GM12865 (cell line): Measurements from ENCODE around the gene ADGRD1.

Source experiments
- DNase-seq: peaks from one replicate; pipeline ENCODE4 v3.0.0; 2010; ENCODE audit warnings: low read depth
- H3K4me3 ChIP-seq: 2 replicates; pipeline ENCODE4 v1.5.1; 2011; ENCODE audit warnings: mild to moderate bottlenecking, low read depth, low read length, control low read depth
- TF ChIP-seq, protein P1 (sequence below): IDR thresholded peaks from 2 replicates; pipeline ENCODE4 v1.5.1; 2011; ENCODE audit warnings: low read length, control low read depth, low read depth, inconsistent platforms; ENCODE audit not compliant: insufficient read depth; ENCODE audit errors: missing control alignments

Gene ADGRD1

GRCh38 chr12:131167334-131167733, 213.6 kb downstream of the ADGRD1 start:
- TF ChIP-seq, protein P1, sequence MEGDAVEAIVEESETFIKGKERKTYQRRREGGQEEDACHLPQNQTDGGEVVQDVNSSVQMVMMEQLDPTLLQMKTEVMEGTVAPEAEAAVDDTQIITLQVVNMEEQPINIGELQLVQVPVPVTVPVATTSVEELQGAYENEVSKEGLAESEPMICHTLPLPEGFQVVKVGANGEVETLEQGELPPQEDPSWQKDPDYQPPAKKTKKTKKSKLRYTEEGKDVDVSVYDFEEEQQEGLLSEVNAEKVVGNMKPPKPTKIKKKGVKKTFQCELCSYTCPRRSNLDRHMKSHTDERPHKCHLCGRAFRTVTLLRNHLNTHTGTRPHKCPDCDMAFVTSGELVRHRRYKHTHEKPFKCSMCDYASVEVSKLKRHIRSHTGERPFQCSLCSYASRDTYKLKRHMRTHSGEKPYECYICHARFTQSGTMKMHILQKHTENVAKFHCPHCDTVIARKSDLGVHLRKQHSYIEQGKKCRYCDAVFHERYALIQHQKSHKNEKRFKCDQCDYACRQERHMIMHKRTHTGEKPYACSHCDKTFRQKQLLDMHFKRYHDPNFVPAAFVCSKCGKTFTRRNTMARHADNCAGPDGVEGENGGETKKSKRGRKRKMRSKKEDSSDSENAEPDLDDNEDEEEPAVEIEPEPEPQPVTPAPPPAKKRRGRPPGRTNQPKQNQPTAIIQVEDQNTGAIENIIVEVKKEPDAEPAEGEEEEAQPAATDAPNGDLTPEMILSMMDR: no peak
- no peak for DNase-seq
- H3K4me3 ChIP-seq: no peak overlapping the region

GRCh38 chr12:131171029-131171428, 217.3 kb downstream of the ADGRD1 start:
- H3K4me3 ChIP-seq: no peak overlapping the region
- TF ChIP-seq, protein P1: no peak
- DNase-seq: no peak

GRCh38 chr12:131174901-131175300, 221.2 kb downstream of the ADGRD1 start:
- TF ChIP-seq, protein P1: no peak
- DNase-seq: no peak
- no peak overlapping the region for H3K4me3 ChIP-seq

- TF ChIP-seq, protein P1: no peak
- no peak for DNase-seq
These were observed 222.6 kb downstream of the ADGRD1 start for GRCh38 chr12:131176266-131176665.

GRCh38 chr12:131176926-131177325, 223.2 kb downstream of the ADGRD1 start:
- TF ChIP-seq, protein P1: no peak
- no peak for DNase-seq

More at GRCh38 chr12:131176266-131176665, 222.6 kb downstream of the ADGRD1 start:
- H3K4me3 ChIP-seq: no peak overlapping the region

GRCh38 chr12:131177599-131177998, 223.9 kb downstream of the ADGRD1 start:
- TF ChIP-seq, protein P1: no peak
- no peak overlapping the region for H3K4me3 ChIP-seq
- no peak for DNase-seq

More at GRCh38 chr12:131176926-131177325, 223.2 kb downstream of the ADGRD1 start:
- H3K4me3 ChIP-seq: no peak overlapping the region

DNA sequence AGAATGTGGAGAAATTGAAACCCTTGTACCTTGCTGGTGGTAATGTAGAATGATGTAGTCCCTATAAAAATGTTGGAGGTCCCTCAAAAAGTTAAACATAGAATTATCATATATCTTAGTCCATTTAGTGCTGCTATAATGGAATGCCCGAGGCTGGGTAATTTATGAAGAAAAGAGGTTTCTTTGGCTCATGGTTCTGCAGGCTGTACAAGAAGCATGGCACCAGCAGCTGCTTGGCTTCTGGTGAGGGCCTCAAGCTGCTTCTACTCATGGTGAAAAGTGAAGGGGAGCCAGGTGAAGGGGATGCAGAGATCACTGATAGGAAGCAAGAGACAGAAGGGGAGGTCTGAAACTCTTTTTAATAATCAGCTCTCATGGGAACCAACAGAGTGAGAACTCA, 233.9 kb downstream of the ADGRD1 start:
- H3K4me3 ChIP-seq: no peak overlapping the region
- DNase-seq: no peak
- TF ChIP-seq, protein P1: no peak
